Measurements from ENCODE around the gene TMEM91.

- TF ChIP-seq ARID2 (CRISPR knock-in tag; IDR thresholded peaks at IDR 0.05; ENCODE audit: borderline replicate concordance), result no peak
- TF ChIP-seq SAP130 (CRISPR knock-in tag; IDR thresholded peaks at IDR 0.05; ENCODE audit: low read depth), result no peak
- no peak for TF ChIP-seq ZNF737 (CRISPR knock-in tag; IDR thresholded peaks at IDR 0.05; ENCODE audit: borderline replicate concordance)
- no peak for TF ChIP-seq ZBTB21 (CRISPR knock-in tag; IDR thresholded peaks at IDR 0.05)
- TF ChIP-seq FOSL2 (CRISPR knock-in tag; IDR thresholded peaks at IDR 0.05), result no peak
- no peak for TF ChIP-seq RAD21 (CRISPR knock-in tag; IDR thresholded peaks at IDR 0.05)
- no peak for TF ChIP-seq CBX2 (IDR thresholded peaks at IDR 0.05; ENCODE audit: low read depth, low read length)
- no peak for TF ChIP-seq CBX2 (CRISPR knock-in tag; IDR thresholded peaks at IDR 0.05; ENCODE audit: low read depth)
- TF ChIP-seq TAF1 (CRISPR knock-in tag; IDR thresholded peaks at IDR 0.05), result no peak
- TF ChIP-seq, protein P1, sequence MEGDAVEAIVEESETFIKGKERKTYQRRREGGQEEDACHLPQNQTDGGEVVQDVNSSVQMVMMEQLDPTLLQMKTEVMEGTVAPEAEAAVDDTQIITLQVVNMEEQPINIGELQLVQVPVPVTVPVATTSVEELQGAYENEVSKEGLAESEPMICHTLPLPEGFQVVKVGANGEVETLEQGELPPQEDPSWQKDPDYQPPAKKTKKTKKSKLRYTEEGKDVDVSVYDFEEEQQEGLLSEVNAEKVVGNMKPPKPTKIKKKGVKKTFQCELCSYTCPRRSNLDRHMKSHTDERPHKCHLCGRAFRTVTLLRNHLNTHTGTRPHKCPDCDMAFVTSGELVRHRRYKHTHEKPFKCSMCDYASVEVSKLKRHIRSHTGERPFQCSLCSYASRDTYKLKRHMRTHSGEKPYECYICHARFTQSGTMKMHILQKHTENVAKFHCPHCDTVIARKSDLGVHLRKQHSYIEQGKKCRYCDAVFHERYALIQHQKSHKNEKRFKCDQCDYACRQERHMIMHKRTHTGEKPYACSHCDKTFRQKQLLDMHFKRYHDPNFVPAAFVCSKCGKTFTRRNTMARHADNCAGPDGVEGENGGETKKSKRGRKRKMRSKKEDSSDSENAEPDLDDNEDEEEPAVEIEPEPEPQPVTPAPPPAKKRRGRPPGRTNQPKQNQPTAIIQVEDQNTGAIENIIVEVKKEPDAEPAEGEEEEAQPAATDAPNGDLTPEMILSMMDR (CRISPR knock-in tag; IDR thresholded peaks at IDR 0.05), result no peak
- TF ChIP-seq POLR2AphosphoS5 (IDR thresholded peaks at IDR 0.05; ENCODE audit: low read depth, low read length), result no peak
- no peak for TF ChIP-seq ASH2L (IDR thresholded peaks at IDR 0.05; ENCODE audit: insufficient read length, low read depth, low read length)
Measured at GRCh38 chr19:41332000-41332399, 44.3 kb upstream of the TMEM91 start.

Data from HepG2 (cell line).